Gastroesophageal sphincter (tissue), 4 donors: ENCODE data around the gene CUBN. TPM values are rescaled to one million over a fixed set of nuclear protein-coding genes. Genes with fewer than 3 reads are reported as not detected.

Source experiments
- ATAC-seq: fragments of 150-250 bp; one replicate; pipeline ENCODE4 v1.9.1; 2016; ENCODE audit warnings: mild to moderate bottlenecking, moderate library complexity
- H3K27ac ChIP-seq, 4 donors: fragments of 200-600 bp; sonication (generic) in 3 of 4; 1 replicate in 3 of 4; 2 replicates in 1 of 4; pipeline ENCODE4 v1.5.1; 2016 to 2019
- H3K27me3 ChIP-seq: fragments of 200-600 bp; sonication (generic); one replicate; pipeline ENCODE4 v1.5.1; 2019
- H3K36me3 ChIP-seq, 2 donors: fragments of 200-600 bp; sonication (generic); one replicate each; pipeline ENCODE4 v1.5.1; 2019; ENCODE audit warnings: control low read depth in 1 of 2
- H3K4me1 ChIP-seq, 3 donors: fragments of 200-600 bp; sonication (generic); 1 replicate in 2 of 3; 2 replicates in 1 of 3; pipeline ENCODE4 v1.5.1; 2016 to 2019; ENCODE audit warnings: control low read depth in 2 of 3
- H3K4me3 ChIP-seq, 2 donors: fragments of 200-600 bp; sonication (generic); one replicate each; pipeline ENCODE4 v1.5.1; 2019; ENCODE audit warnings: mild to moderate bottlenecking in 1 of 2, moderate library complexity in 1 of 2
- H3K9me3 ChIP-seq, 3 donors: fragments of 200-600 bp; sonication (generic); one replicate each; pipeline ENCODE4 v1.5.1; 2017 to 2019; ENCODE audit warnings: control low read depth in 2 of 3
- CTCF ChIP-seq, 4 experiments: fragments of 200-600 bp in 2 of 4; fragments of 450-650 bp in 2 of 4; sonication (generic) in 1 of 4; IDR thresholded peaks; one replicate each; pipeline ENCODE4 v1.5.1; 2017 to 2019; ENCODE audit warnings: antibody characterized with exemption in 4 of 4, mild to moderate bottlenecking in 2 of 4, moderate library complexity in 2 of 4
- EP300 ChIP-seq: sonication (generic); formaldehyde crosslinking; IDR thresholded peaks from one replicate; pipeline ENCODE4 v1.6.1; 2017; ENCODE audit warnings: antibody characterized with exemption, mild to moderate bottlenecking
- POLR2A ChIP-seq, 2 donors: fragments of 450-650 bp; IDR thresholded peaks; one replicate each; pipeline ENCODE4 v1.6.1; 2017; ENCODE audit warnings: antibody characterized with exemption in 2 of 2, mild to moderate bottlenecking in 2 of 2, moderate library complexity in 1 of 2
- POLR2AphosphoS5 ChIP-seq: sonication (generic); formaldehyde crosslinking; IDR thresholded peaks from one replicate; pipeline ENCODE4 v1.6.1; 2017; ENCODE audit warnings: antibody characterized with exemption
- WGBS, 2 donors: methylation state at CpG; one replicate each; pipeline ENCODE4 v1.1.5; 2018; ENCODE audit warnings: low coverage in 1 of 2; 5-methylcytosine and 5-hydroxymethylcytosine counted together
- total RNA-seq, 4 donors: library from RNA; depleted of rRNA; stranded (reverse); fragments of >200 nt; gene quantifications; one replicate each; pipeline ENCODE4 v1.1.0, GENCODE V29; 2016

CUBN gene
- total RNA-seq, 4 donors from 2014 or later: 0.37 to 2.8 (median 1.6) TPM

GRCh38 chr10:16857419-16857818 is 272.2 kb downstream of the CUBN start:
- H3K36me3 ChIP-seq: no peaks in the 10 kb centered on the region
- no peak for ATAC-seq
- H3K27ac ChIP-seq: no peak overlapping the region
- WGBS, 2 donors: 66 to 78% methylated on average over 2 to 4 of the region's 4 CpGs
- no peaks in the 10 kb centered on the region for H3K27me3 ChIP-seq
- TF ChIP-seq CTCF (IDR thresholded peaks at IDR 0.05): no peak
- no peak for TF ChIP-seq EP300
- no peak for TF ChIP-seq POLR2A (IDR thresholded peaks at IDR 0.05)
- no peaks in the 10 kb centered on the region for H3K4me1 ChIP-seq
- H3K9me3 ChIP-seq: peaks cover 0 to 8% (median 0%) of the 10 kb centered on the region in 3 donors
- no peak overlapping the region for H3K4me3 ChIP-seq

- ATAC-seq: peak; percentile 19
- Histone ChIP-seq H3K4me3 (no peak overlapping the region), H3K4me1 (no peaks in the 10 kb centered on the region), H3K27ac (no peak overlapping the region), H3K27me3 (no peaks in the 10 kb centered on the region), H3K36me3 (no peaks in the 10 kb centered on the region), H3K9me3 (peaks cover 0 to 8% (median 0%) of the 10 kb centered on the region in 3 donors)
- WGBS, 2 donors: 34 to 44% methylated on average over 4 of the region's 4 CpGs
- TF ChIP-seq POLR2A (IDR thresholded peaks at IDR 0.05) (no peak), POLR2AphosphoS5 (no peak), CTCF (IDR thresholded peaks at IDR 0.05) (no peak), EP300 (no peak)
These were observed 273.0 kb downstream of the CUBN start for GRCh38 chr10:16856567-16856966.

- Histone ChIP-seq H3K27ac (no peak overlapping the region), H3K4me3 (no peak overlapping the region), H3K36me3 (no peaks in the 10 kb centered on the region), H3K4me1 (no peaks in the 10 kb centered on the region), H3K27me3 (no peaks in the 10 kb centered on the region), H3K9me3 (peaks cover 0 to 8% (median 0%) of the 10 kb centered on the region in 3 donors)
- no peak for ATAC-seq
- WGBS, 2 donors: 69 to 87% methylated on average over 5 of the region's 5 CpGs
- TF ChIP-seq EP300 (no peak), CTCF (IDR thresholded peaks at IDR 0.05) (no peak), POLR2AphosphoS5 (no peak), POLR2A (IDR thresholded peaks at IDR 0.05) (no peak)
These were observed 273.5 kb downstream of the CUBN start for GRCh38 chr10:16856092-16856491.

GRCh38 chr10:16854623-16855022 is 275.0 kb downstream of the CUBN start:
- no peak overlapping the region for H3K27ac ChIP-seq
- no peaks in the 10 kb centered on the region for H3K9me3 ChIP-seq
- no peaks in the 10 kb centered on the region for H3K36me3 ChIP-seq
- ATAC-seq: no peak
- H3K4me3 ChIP-seq: no peak overlapping the region
- H3K27me3 ChIP-seq: no peaks in the 10 kb centered on the region
- no peaks in the 10 kb centered on the region for H3K4me1 ChIP-seq
- no peak for TF ChIP-seq EP300
- TF ChIP-seq CTCF (IDR thresholded peaks at IDR 0.05): no peak
- no peak for TF ChIP-seq POLR2AphosphoS5
- no peak for TF ChIP-seq POLR2A (IDR thresholded peaks at IDR 0.05)

GRCh38 chr10:16853809-16854208 is 275.8 kb downstream of the CUBN start:
- no peaks in the 10 kb centered on the region for H3K36me3 ChIP-seq
- ATAC-seq: no peak
- H3K4me3 ChIP-seq: no peak overlapping the region
- no peaks in the 10 kb centered on the region for H3K9me3 ChIP-seq
- H3K27me3 ChIP-seq: no peaks in the 10 kb centered on the region
- peaks cover 0 to 1% (median 0%) of the 10 kb centered on the region in 3 donors for H3K4me1 ChIP-seq
- 90 to 93% methylated on average over 4 of the region's 4 CpGs for WGBS, 2 donors
- no peak overlapping the region for H3K27ac ChIP-seq
- no peak for TF ChIP-seq POLR2A (IDR thresholded peaks at IDR 0.05)
- TF ChIP-seq CTCF (IDR thresholded peaks at IDR 0.05): no peak
- no peak for TF ChIP-seq POLR2AphosphoS5
- no peak for TF ChIP-seq EP300
